NT2/D1 (cell line): ENCODE results near the gene TNS3.

Source experiments
- SUZ12 ChIP-seq: IDR thresholded peaks from 2 replicates; pipeline ENCODE4 v1.6.1; 2011; ENCODE audit not compliant: insufficient read length, insufficient read depth; ENCODE audit errors: extremely low read depth
- YY1 ChIP-seq: IDR thresholded peaks from 2 replicates; pipeline ENCODE4 v1.6.1; 2011; ENCODE audit not compliant: insufficient read length, insufficient read depth
- ZNF274 ChIP-seq: IDR thresholded peaks from 2 replicates; pipeline ENCODE4 v1.6.1; 2011; ENCODE audit warnings: mild to moderate bottlenecking, low read depth, low read length

- TF ChIP-seq YY1 = no peak
- no peak for TF ChIP-seq ZNF274
- no peak for TF ChIP-seq SUZ12
Observed at GRCh38 chr7:47355684-47356083, 226.2 kb downstream of the TNS3 start.
